ENCODE measurements around the gene FLVCR2.

FLVCR2 gene

GRCh38 chr14:75543786-75544185, 34.6 kb upstream of the FLVCR2 start:
- TF ChIP-seq POU6F1 (CRISPR knock-in tag; IDR thresholded peaks at IDR 0.05; ENCODE audit: borderline replicate concordance, low read depth), result no peak
- TF ChIP-seq ZC3H10 (CRISPR knock-in tag; IDR thresholded peaks at IDR 0.05), result no peak
- no peak for TF ChIP-seq BACH2 (CRISPR knock-in tag; IDR thresholded peaks at IDR 0.05; ENCODE audit: borderline replicate concordance)
- TF ChIP-seq PPARA (CRISPR knock-in tag; IDR thresholded peaks at IDR 0.05; ENCODE audit: borderline replicate concordance), result no peak
- no peak for TF ChIP-seq CREB5 (CRISPR knock-in tag; IDR thresholded peaks at IDR 0.05; ENCODE audit: low read depth)
- no peak for TF ChIP-seq ZFP30 (CRISPR knock-in tag; IDR thresholded peaks at IDR 0.05)
- no peak for TF ChIP-seq SNAI2 (CRISPR knock-in tag; IDR thresholded peaks at IDR 0.05)
- TF ChIP-seq TCF4 (CRISPR knock-in tag; IDR thresholded peaks at IDR 0.05; ENCODE audit: borderline replicate concordance), result no peak
- TF ChIP-seq TSHZ2 (CRISPR knock-in tag; IDR thresholded peaks at IDR 0.05), result no peak
- no peak for TF ChIP-seq ZNF565 (CRISPR knock-in tag; conservative IDR thresholded peaks at IDR 0.05; ENCODE audit: low read depth)
- TF ChIP-seq ZFP3 (CRISPR knock-in tag; IDR thresholded peaks at IDR 0.05), result no peak
- no peak for TF ChIP-seq CSDC2 (CRISPR knock-in tag; IDR thresholded peaks at IDR 0.05)
- TF ChIP-seq ARNTL (CRISPR knock-in tag; IDR thresholded peaks at IDR 0.05; ENCODE audit: borderline replicate concordance, low read depth), result no peak
- TF ChIP-seq OSR1 (CRISPR knock-in tag; IDR thresholded peaks at IDR 0.05), result no peak
- no peak for TF ChIP-seq PATZ1 (CRISPR knock-in tag; IDR thresholded peaks at IDR 0.05; ENCODE audit: borderline replicate concordance)
- TF ChIP-seq RARB (CRISPR knock-in tag; IDR thresholded peaks at IDR 0.05), result no peak
- TF ChIP-seq ZNF8 (CRISPR knock-in tag; IDR thresholded peaks at IDR 0.05), result no peak
- TF ChIP-seq TOX (CRISPR knock-in tag; IDR thresholded peaks at IDR 0.05; ENCODE audit: borderline replicate concordance), result no peak
- TF ChIP-seq GLIS3 (CRISPR knock-in tag; IDR thresholded peaks at IDR 0.05), result no peak
- TF ChIP-seq ESRRG (CRISPR knock-in tag; IDR thresholded peaks at IDR 0.05), result no peak
- ATAC-seq, result no peak

GRCh38 chr14:75545907-75546306, 32.5 kb upstream of the FLVCR2 start:
- ATAC-seq, result no peak
- TF ChIP-seq ZNF8 (CRISPR knock-in tag; IDR thresholded peaks at IDR 0.05) (no peak), TCF4 (CRISPR knock-in tag; IDR thresholded peaks at IDR 0.05; ENCODE audit: borderline replicate concordance) (no peak), ISL1 (CRISPR knock-in tag; IDR thresholded peaks at IDR 0.05) (no peak), ZC3H10 (CRISPR knock-in tag; IDR thresholded peaks at IDR 0.05) (no peak), GLIS3 (CRISPR knock-in tag; IDR thresholded peaks at IDR 0.05) (no peak), ARNTL (CRISPR knock-in tag; IDR thresholded peaks at IDR 0.05; ENCODE audit: borderline replicate concordance, low read depth) (no peak), CSRNP3 (CRISPR knock-in tag; IDR thresholded peaks at IDR 0.05) (no peak), ZNF565 (CRISPR knock-in tag; conservative IDR thresholded peaks at IDR 0.05; ENCODE audit: low read depth) (no peak), BACH2 (CRISPR knock-in tag; IDR thresholded peaks at IDR 0.05; ENCODE audit: borderline replicate concordance) (no peak)

All from SK-N-SH treated with all-trans-retinoic acid at 6 μM for 48 hours (cell line).